Mesothelial cell of epicardium (in vitro differentiated cells): ENCODE results near the gene ASCL3. TPM values are rescaled to one million over a fixed set of nuclear protein-coding genes. Genes with fewer than 3 reads are reported as not detected.
A peak's percentile ranks its signal among the peaks of the same experiment; 100 is the strongest.

Source experiments
- DNase-seq, 2 experiments: peaks; one replicate each; pipeline ENCODE4 v3.0.0; 2021; ENCODE audit warnings: low spot score in 2 of 2; ENCODE audit not compliant: unreplicated experiment in 2 of 2
- H3K27ac Mint-ChIP-seq: 2 replicates; pipeline ENCODE4 v1.8.0; 2021; ENCODE audit warnings: mixed read lengths
- H3K27me3 Mint-ChIP-seq: 2 replicates; pipeline ENCODE4 v1.8.0; 2021; ENCODE audit warnings: low read depth, mixed read lengths
- H3K36me3 Mint-ChIP-seq: 2 replicates; pipeline ENCODE4 v1.8.0; 2021; ENCODE audit warnings: mixed read lengths
- H3K4me1 Mint-ChIP-seq: 2 replicates; pipeline ENCODE4 v1.8.0; 2021; ENCODE audit warnings: mixed read lengths
- H3K4me3 Mint-ChIP-seq: 2 replicates; pipeline ENCODE4 v1.8.0; 2021; ENCODE audit warnings: mild to moderate bottlenecking, moderate library complexity, mixed read lengths
- H3K9me3 Mint-ChIP-seq: 2 replicates; pipeline ENCODE4 v1.8.0; 2021; ENCODE audit warnings: mixed read lengths
- total RNA-seq: library from RNA; stranded (reverse); gene quantifications from 3 replicates; pipeline ENCODE4 v1.2.1, GENCODE V29; 2021
- TF ChIP-seq, protein P1 (sequence below): fragments of 200-600 bp; sonication (generic); IDR thresholded peaks from one replicate; pipeline ENCODE4 v1.5.0; 2021; ENCODE audit warnings: antibody characterized with exemption; ENCODE audit not compliant: unreplicated experiment

The ASCL3 gene
- total RNA-seq, 1 donor from 2014 or later = not detected

DNA sequence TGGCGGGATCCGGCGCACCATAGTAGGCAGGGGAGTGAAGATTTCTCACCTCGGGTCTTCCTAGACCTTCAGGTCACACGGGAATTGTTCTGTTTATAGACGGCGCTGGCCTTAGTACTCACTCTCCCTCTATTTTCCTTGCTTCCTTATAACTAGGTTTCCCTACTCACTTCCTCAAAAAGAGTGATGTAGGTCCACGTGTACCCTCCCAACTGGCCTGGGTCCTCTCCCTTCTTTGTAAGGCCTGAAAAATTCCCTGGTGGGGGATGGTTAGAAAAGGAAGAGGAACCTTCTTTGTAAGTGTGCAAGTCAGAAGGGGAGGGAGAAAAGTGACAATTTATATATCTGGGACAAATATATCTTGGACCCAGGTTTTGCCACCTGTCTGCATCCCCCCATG lies 24.4 kb upstream of the ASCL3 start:
- Mint-ChIP-seq H3K9me3 (no peaks in the 10 kb centered on the region), H3K27me3 (no peaks in the 10 kb centered on the region), H3K36me3 (no peaks in the 10 kb centered on the region), H3K4me3 (no peak overlapping the region), H3K27ac (no peak overlapping the region), H3K4me1 (peaks cover 21% of the 10 kb centered on the region)
- TF ChIP-seq, protein P1, sequence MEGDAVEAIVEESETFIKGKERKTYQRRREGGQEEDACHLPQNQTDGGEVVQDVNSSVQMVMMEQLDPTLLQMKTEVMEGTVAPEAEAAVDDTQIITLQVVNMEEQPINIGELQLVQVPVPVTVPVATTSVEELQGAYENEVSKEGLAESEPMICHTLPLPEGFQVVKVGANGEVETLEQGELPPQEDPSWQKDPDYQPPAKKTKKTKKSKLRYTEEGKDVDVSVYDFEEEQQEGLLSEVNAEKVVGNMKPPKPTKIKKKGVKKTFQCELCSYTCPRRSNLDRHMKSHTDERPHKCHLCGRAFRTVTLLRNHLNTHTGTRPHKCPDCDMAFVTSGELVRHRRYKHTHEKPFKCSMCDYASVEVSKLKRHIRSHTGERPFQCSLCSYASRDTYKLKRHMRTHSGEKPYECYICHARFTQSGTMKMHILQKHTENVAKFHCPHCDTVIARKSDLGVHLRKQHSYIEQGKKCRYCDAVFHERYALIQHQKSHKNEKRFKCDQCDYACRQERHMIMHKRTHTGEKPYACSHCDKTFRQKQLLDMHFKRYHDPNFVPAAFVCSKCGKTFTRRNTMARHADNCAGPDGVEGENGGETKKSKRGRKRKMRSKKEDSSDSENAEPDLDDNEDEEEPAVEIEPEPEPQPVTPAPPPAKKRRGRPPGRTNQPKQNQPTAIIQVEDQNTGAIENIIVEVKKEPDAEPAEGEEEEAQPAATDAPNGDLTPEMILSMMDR = no peak
- DNase-seq = no peak

DNA sequence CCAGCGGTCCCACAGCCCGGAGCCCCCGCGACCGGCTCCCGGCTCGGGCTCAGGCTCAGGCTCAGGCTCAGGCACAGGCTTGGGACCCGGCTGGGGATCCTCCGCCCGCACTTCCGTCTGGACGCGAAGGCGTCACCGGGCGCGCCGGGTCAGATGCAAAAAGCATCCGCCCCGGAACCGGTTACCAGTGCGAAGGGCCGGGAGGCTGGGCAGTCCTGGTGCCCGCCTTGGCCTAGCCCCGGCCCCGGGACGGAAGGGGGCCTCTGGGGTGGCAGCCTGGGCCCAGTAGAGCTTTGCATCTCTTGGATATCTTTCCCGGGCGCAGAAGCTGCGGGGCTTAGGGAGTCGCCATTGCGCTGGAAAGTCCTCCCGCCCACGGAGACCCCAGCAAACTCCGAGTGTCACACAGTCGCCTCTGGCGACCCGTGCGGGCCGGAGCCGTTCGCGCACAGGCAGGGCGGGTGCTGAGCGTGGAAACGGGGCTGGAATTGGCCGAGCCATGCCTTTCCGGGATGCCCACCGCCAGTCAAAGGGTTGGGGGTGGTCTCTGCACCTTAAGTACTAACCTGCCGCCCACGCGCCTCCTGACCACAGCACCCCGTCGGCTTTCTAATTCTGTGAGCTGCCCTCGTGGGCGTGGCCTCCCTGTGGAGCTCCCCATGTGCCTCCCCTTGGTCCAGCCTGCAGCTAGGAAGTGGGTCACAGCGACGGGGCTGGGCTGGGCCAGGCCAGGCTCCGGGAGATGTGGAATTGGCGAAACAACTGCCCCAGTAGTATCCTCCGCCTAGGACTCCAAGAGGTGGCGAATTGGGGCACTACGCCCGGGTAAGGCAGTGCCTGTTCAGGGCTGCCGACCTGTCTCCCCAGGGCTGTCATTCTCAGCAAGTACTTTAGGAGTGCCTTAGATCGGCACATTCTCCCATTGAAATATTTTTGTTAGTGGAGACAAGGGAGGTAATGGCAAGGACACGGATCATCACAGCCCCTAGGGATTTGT lies 21.8 kb upstream of the ASCL3 start, which contains the start of gene TMEM9B:
TSS of gene TMEM9B (minus strand) at position 119 of the 997 bp plus-strand sequence. CDS start 129 bp downstream, outside the sequence.
- H3K4me1 Mint-ChIP-seq = peaks cover 24% of the 10 kb centered on the region
- TF ChIP-seq, protein P1 = no peak
- peak within 1 kb of the TSS; percentile 94 for H3K4me3 Mint-ChIP-seq
- peak within 1 kb of the TSS; percentile 89 for H3K27ac Mint-ChIP-seq
- no peaks in the 10 kb centered on the region for H3K36me3 Mint-ChIP-seq
- H3K27me3 Mint-ChIP-seq = no peaks in the 10 kb centered on the region
- peak; percentile 47 to 73 for DNase-seq
- H3K9me3 Mint-ChIP-seq = no peaks in the 10 kb centered on the region

- H3K36me3 Mint-ChIP-seq = no peaks in the 10 kb centered on the region
- peak overlapping the region; percentile 94 for H3K4me3 Mint-ChIP-seq
- H3K27me3 Mint-ChIP-seq = no peaks in the 10 kb centered on the region
- TF ChIP-seq, protein P1 = no peak
- no peaks in the 10 kb centered on the region for H3K9me3 Mint-ChIP-seq
- H3K27ac Mint-ChIP-seq = peak overlapping the region; percentile 89
- DNase-seq = peak; percentile 56 to 71
- peaks cover 24% of the 10 kb centered on the region for H3K4me1 Mint-ChIP-seq
Measured at GRCh38 chr11:8963569-8964323, 20.9 kb upstream of the ASCL3 start.

DNA sequence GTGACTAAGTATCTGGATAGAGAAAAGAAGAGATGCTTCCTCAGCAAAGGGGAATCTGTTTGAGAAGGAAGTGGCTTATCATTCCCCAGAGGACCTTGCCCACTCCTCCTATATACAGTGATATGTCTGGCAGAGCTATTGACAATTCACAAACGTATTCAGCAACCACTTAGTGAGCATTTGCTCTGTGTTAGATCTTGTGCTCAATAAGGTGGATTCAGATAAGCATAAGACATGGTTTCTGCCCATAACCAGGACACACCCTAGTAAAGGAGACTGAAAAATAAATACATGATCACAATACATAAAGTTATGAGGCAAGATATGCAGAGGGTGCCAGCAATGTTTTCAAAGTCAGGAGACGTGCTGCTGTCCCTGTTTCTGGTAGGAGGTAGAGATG lies 20.0 kb upstream of the ASCL3 start:
- Mint-ChIP-seq H3K36me3 (no peaks in the 10 kb centered on the region), H3K27ac (peak overlapping the region; percentile 17), H3K4me3 (peak overlapping the region; percentile 94), H3K9me3 (no peaks in the 10 kb centered on the region), H3K4me1 (peaks cover 24% of the 10 kb centered on the region), H3K27me3 (no peaks in the 10 kb centered on the region)
- DNase-seq = no peak
- TF ChIP-seq, protein P1 = no peak

GRCh38 chr11:8961401-8961800 lies 18.6 kb upstream of the ASCL3 start:
- H3K27ac Mint-ChIP-seq = peak overlapping the region; percentile 10
- no peaks in the 10 kb centered on the region for H3K9me3 Mint-ChIP-seq
- H3K4me1 Mint-ChIP-seq = peaks cover 24% of the 10 kb centered on the region
- H3K36me3 Mint-ChIP-seq = no peaks in the 10 kb centered on the region
- DNase-seq = no peak
- no peaks in the 10 kb centered on the region for H3K27me3 Mint-ChIP-seq
- TF ChIP-seq, protein P1 = no peak
- H3K4me3 Mint-ChIP-seq = no peak overlapping the region
